Parathyroid adenoma (tissue), 2 donors: Measurements from ENCODE around the gene DYNLT2.
"Not testable (repeated sequence)": the region's sequence is repeated elsewhere in the genome, so short reads cannot be mapped to it uniquely, and the experiment has no call there.

Experiments used
- H2AFZ ChIP-seq: fragments of 300-600 bp; sonication (generic); one replicate; pipeline ENCODE4 v1.7.0; 2017; ENCODE audit warnings: antibody characterized with exemption, mild to moderate bottlenecking
- H3K27ac ChIP-seq: fragments of 300-600 bp; sonication (generic); one replicate; pipeline ENCODE4 v1.7.0; 2017
- H3K27me3 ChIP-seq: fragments of 300-600 bp; sonication (generic); one replicate; pipeline ENCODE4 v1.7.0; 2017; ENCODE audit warnings: low read length; ENCODE audit not compliant: control insufficient read depth, insufficient read depth
- H3K36me3 ChIP-seq: fragments of 300-600 bp; sonication (generic); one replicate; pipeline ENCODE4 v1.7.0; 2017; ENCODE audit warnings: low read length; ENCODE audit not compliant: control insufficient read depth, insufficient read depth
- H3K4me1 ChIP-seq: fragments of 300-600 bp; sonication (generic); one replicate; pipeline ENCODE4 v1.7.0; 2017; ENCODE audit warnings: control low read depth
- H3K4me2 ChIP-seq: fragments of 300-600 bp; sonication (generic); one replicate; pipeline ENCODE4 v1.7.0; 2017; ENCODE audit warnings: low read length
- H3K4me3 ChIP-seq: fragments of 300-600 bp; sonication (generic); one replicate; pipeline ENCODE4 v1.7.0; 2017; ENCODE audit warnings: low read depth, low read length
- H3K79me2 ChIP-seq: fragments of 300-600 bp; sonication (generic); one replicate; pipeline ENCODE4 v1.7.0; 2017; ENCODE audit warnings: control low read depth
- H3K9ac ChIP-seq: fragments of 300-600 bp; sonication (generic); one replicate; pipeline ENCODE4 v1.7.0; 2017; ENCODE audit warnings: mild to moderate bottlenecking
- H3K9me3 ChIP-seq: fragments of 300-600 bp; sonication (generic); one replicate; pipeline ENCODE4 v1.7.0; 2017; ENCODE audit warnings: low read length; ENCODE audit not compliant: control insufficient read depth
- TF ChIP-seq, protein P1 (sequence below): fragments of 300-600 bp; sonication (generic); IDR thresholded peaks from one replicate; pipeline ENCODE4 v1.7.0; 2017; ENCODE audit warnings: antibody characterized with exemption, mild to moderate bottlenecking
- donor health status: primary hyperparathyroidism.

The DYNLT2 gene

GRCh38 chr6:169700296-169700695, 51.1 kb downstream of the DYNLT2 start:
- Histone ChIP-seq H3K9ac (no peak overlapping the region), H3K4me2 (no peak overlapping the region), H3K36me3 (no peaks in the 10 kb centered on the region), H3K27me3 (no peaks in the 10 kb centered on the region), H2AFZ (no peak overlapping the region), H3K4me3 (no peak overlapping the region), H3K27ac (no peak overlapping the region), H3K9me3 (no peaks in the 10 kb centered on the region), H3K79me2 (peaks cover 10% of the 10 kb centered on the region), H3K4me1 (peaks cover 13% of the 10 kb centered on the region)
- TF ChIP-seq, protein P1, sequence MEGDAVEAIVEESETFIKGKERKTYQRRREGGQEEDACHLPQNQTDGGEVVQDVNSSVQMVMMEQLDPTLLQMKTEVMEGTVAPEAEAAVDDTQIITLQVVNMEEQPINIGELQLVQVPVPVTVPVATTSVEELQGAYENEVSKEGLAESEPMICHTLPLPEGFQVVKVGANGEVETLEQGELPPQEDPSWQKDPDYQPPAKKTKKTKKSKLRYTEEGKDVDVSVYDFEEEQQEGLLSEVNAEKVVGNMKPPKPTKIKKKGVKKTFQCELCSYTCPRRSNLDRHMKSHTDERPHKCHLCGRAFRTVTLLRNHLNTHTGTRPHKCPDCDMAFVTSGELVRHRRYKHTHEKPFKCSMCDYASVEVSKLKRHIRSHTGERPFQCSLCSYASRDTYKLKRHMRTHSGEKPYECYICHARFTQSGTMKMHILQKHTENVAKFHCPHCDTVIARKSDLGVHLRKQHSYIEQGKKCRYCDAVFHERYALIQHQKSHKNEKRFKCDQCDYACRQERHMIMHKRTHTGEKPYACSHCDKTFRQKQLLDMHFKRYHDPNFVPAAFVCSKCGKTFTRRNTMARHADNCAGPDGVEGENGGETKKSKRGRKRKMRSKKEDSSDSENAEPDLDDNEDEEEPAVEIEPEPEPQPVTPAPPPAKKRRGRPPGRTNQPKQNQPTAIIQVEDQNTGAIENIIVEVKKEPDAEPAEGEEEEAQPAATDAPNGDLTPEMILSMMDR: no peak

DNA sequence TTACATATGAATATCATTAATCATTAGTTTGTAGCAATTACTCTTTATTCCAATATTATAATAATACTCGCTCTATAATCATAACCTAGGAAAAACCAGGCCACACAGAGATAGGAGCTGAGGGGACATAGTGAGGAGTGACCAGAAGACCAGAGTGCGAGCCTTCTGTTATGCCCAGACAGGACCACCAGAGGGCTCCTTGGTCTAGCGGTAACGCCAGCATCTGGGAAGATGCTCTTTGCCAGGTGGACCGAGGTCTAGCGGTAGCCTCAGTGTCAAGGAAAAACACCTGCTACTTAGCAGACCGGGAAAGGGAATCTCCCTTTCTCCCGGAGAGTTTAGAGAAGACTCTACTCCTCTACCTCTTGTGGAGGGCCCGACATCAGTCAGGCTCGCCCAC, 54.3 kb downstream of the DYNLT2 start:
- not testable (repeated sequence) for H2AFZ ChIP-seq, H3K4me3 ChIP-seq, H3K27ac ChIP-seq, H3K4me1 ChIP-seq, H3K4me2 ChIP-seq, H3K36me3 ChIP-seq, H3K9ac ChIP-seq, H3K9me3 ChIP-seq, H3K27me3 ChIP-seq
- H3K79me2 ChIP-seq: peaks cover 16% of the 10 kb centered on the region

DNA sequence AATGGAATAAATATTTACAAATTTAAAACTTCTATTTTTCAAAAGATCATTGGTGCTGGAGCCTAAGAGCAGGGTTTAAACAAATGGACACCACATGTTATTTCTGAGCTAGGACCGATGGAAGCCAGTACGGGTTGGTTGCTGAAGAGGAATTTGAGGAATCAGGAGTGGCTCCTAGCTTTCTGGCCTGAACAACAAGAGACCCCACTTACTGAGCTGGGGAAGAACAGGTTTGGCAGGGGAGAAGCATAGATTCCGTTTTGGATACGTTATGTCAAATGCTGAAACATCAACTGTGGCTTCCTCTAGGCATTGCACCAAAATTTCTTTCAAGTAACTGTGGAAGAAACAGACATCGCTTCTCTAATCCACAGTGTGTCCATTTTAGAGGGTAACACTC, 56.2 kb downstream of the DYNLT2 start:
- Histone ChIP-seq H3K27ac (no peak overlapping the region), H3K4me3 (no peak overlapping the region), H3K36me3 (no peaks in the 10 kb centered on the region), H3K27me3 (no peaks in the 10 kb centered on the region), H3K9me3 (no peaks in the 10 kb centered on the region), H2AFZ (no peak overlapping the region), H3K4me1 (no peaks in the 10 kb centered on the region), H3K9ac (no peak overlapping the region), H3K4me2 (no peak overlapping the region), H3K79me2 (peaks cover 19% of the 10 kb centered on the region)
- TF ChIP-seq, protein P1: no peak

DNA sequence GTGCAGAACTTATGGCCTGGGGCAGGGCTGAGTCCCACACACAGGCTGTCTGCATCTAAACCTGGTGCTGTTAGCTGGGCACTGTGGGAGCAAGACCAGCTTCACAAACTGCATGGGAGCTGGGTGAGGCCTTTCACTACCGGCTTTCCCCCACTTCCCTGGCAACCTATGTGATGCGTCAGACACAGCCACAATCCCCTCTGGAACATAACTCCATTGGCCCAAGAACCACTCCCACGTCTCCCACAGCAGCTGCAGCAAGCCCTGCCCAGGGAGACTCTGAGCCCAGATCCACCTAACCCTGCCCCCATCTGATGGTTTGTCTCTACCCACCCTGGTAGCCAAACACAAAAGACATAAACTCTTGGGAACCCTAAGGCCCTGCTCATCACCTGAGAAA, 58.9 kb downstream of the DYNLT2 start:
- Histone ChIP-seq H3K4me2 (no peak overlapping the region), H3K36me3 (no peaks in the 10 kb centered on the region), H3K79me2 (peaks cover 19% of the 10 kb centered on the region), H2AFZ (no peak overlapping the region), H3K27ac (no peak overlapping the region), H3K9me3 (no peaks in the 10 kb centered on the region), H3K27me3 (no peaks in the 10 kb centered on the region), H3K9ac (no peak overlapping the region), H3K4me1 (no peaks in the 10 kb centered on the region), H3K4me3 (no peak overlapping the region)
- TF ChIP-seq, protein P1: no peak

- Histone ChIP-seq H3K79me2 (peaks cover 17% of the 10 kb centered on the region), H3K27me3 (no peaks in the 10 kb centered on the region), H3K4me1 (no peaks in the 10 kb centered on the region), H3K9ac (no peak overlapping the region), H3K4me3 (no peak overlapping the region), H3K4me2 (no peak overlapping the region), H3K9me3 (no peaks in the 10 kb centered on the region), H3K27ac (no peak overlapping the region), H3K36me3 (no peaks in the 10 kb centered on the region), H2AFZ (no peak overlapping the region)
- TF ChIP-seq, protein P1: no peak
Measured at GRCh38 chr6:169691260-169691659, 60.1 kb downstream of the DYNLT2 start.
